Measurements from ENCODE around the gene SYT7. TPM values are rescaled to one million over a fixed set of nuclear protein-coding genes. Genes with fewer than 3 reads are reported as not detected.

Gene SYT7
- total RNA-seq, 1 experiment from 2014 or later, result 2.5 TPM

DNA sequence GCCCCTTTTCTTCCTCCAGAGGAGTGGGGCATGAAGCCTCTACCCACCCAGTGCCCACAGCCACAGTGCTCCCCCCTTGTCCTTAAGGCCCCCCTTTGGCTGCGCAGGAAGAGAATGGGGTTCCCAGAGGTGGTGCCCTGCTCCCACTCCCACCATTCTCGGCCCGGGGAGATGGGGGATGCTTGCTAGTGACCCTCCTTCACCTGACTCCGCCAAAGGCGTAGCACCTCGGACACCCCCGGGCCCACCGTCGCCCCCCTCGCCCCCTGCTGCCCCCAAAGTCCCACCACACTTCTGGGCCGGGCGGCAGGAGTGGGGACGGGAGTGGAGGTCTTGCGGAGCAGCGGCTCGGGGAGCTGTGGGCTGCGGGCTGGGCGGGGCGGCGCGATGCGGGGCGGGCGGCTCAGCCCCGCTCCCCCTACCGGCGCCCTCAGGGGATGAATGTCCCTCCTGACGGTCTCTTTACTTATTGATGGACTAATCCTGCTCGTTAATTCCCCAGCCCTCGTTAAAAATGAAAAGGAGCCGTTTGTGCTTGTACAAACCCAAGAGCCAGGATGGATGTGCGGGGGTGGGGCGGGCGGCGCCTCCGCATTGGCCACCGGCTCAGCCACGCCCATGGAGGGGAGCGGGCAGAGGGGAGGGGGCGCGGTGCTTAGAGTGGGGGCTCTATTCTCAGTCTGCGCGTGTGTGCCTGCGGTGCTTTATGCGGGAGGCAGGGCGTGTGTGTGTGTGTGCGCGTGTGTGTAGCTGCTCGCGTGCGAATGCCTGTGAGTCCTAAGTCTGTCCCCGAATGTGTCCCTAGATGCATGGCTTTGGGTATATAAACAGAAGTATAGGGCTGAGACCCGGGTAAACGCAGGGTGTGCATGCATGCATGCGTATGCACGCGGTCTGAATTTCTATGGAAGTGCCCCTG lies 25.6 kb downstream of the SYT7 start:
- Histone ChIP-seq H3K36me3 (ENCODE audit: control insufficient read depth, insufficient read depth, low read length) (no peaks in the 10 kb centered on the region), H3K27ac (ENCODE audit: low read length) (no peak overlapping the region), H3K9me3 (ENCODE audit: control insufficient read depth, insufficient read depth, low read depth, low read length) (no peaks in the 10 kb centered on the region), H3K4me1 (ENCODE audit: control insufficient read depth, insufficient read depth, low read length) (peaks cover 11% of the 10 kb centered on the region), H3K4me3 (ENCODE audit: low read depth in 2 of 2, low read length in 2 of 2) (peak overlapping the region; percentile 14; a peak in 1 of 4 replicates), H3K27me3 (ENCODE audit: control insufficient read depth, insufficient read depth, low read length) (peaks cover 2% of the 10 kb centered on the region; the same call in 1 of the 2 replicates)
- TF ChIP-seq SIN3A (IDR thresholded peaks at IDR 0.05; ENCODE audit: borderline replicate concordance, insufficient read depth, low read depth, low read length), result no peak
- TF ChIP-seq POLR2AphosphoS5 (IDR thresholded peaks at IDR 0.05; ENCODE audit: low read depth, low read length), result no peak
- TF ChIP-seq, protein P1, sequence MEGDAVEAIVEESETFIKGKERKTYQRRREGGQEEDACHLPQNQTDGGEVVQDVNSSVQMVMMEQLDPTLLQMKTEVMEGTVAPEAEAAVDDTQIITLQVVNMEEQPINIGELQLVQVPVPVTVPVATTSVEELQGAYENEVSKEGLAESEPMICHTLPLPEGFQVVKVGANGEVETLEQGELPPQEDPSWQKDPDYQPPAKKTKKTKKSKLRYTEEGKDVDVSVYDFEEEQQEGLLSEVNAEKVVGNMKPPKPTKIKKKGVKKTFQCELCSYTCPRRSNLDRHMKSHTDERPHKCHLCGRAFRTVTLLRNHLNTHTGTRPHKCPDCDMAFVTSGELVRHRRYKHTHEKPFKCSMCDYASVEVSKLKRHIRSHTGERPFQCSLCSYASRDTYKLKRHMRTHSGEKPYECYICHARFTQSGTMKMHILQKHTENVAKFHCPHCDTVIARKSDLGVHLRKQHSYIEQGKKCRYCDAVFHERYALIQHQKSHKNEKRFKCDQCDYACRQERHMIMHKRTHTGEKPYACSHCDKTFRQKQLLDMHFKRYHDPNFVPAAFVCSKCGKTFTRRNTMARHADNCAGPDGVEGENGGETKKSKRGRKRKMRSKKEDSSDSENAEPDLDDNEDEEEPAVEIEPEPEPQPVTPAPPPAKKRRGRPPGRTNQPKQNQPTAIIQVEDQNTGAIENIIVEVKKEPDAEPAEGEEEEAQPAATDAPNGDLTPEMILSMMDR (IDR thresholded peaks at IDR 0.05), result no peak; the same call in 1 of the 2 replicates
- TF ChIP-seq, protein P2, sequence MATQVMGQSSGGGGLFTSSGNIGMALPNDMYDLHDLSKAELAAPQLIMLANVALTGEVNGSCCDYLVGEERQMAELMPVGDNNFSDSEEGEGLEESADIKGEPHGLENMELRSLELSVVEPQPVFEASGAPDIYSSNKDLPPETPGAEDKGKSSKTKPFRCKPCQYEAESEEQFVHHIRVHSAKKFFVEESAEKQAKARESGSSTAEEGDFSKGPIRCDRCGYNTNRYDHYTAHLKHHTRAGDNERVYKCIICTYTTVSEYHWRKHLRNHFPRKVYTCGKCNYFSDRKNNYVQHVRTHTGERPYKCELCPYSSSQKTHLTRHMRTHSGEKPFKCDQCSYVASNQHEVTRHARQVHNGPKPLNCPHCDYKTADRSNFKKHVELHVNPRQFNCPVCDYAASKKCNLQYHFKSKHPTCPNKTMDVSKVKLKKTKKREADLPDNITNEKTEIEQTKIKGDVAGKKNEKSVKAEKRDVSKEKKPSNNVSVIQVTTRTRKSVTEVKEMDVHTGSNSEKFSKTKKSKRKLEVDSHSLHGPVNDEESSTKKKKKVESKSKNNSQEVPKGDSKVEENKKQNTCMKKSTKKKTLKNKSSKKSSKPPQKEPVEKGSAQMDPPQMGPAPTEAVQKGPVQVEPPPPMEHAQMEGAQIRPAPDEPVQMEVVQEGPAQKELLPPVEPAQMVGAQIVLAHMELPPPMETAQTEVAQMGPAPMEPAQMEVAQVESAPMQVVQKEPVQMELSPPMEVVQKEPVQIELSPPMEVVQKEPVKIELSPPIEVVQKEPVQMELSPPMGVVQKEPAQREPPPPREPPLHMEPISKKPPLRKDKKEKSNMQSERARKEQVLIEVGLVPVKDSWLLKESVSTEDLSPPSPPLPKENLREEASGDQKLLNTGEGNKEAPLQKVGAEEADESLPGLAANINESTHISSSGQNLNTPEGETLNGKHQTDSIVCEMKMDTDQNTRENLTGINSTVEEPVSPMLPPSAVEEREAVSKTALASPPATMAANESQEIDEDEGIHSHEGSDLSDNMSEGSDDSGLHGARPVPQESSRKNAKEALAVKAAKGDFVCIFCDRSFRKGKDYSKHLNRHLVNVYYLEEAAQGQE (IDR thresholded peaks at IDR 0.05; ENCODE audit: insufficient read depth in 1 of 2, low read depth in 2 of 2, low read length in 1 of 2), result no peak
- TF ChIP-seq TCF7L2 (IDR thresholded peaks at IDR 0.05; ENCODE audit: low read depth, low read length), result no peak
- intact Hi-C loops (cut with micrococcal nuclease; ENCODE audit: unreplicated experiment), result no loop called here
- ChIA-PET CTCF (interaction anchor here (0.6 kb wide), 1 partner anchor 59 kb away, joined by 7 read pairs; no protein-coding TSS in a partner anchor), POLR2A (no interaction called here)
- in situ Hi-C loops (cut with HindIII; ENCODE audit: low pct_unique_long_range_greater_than_20kb, low sequenced_read_pairs), result no loop called here
- BruUV-seq (replicated peaks), result no TSS peak
- no peak for DNase-seq (ENCODE audit: low read depth, low spot score)
- peak; percentile 24 for ATAC-seq

GRCh38 chr11:61554172-61554988 lies 26.5 kb downstream of the SYT7 start:
- DNase-seq (ENCODE audit: low read depth, low spot score) (no peak), ATAC-seq (no peak)
- H3K4me1 ChIP-seq (ENCODE audit: control insufficient read depth, insufficient read depth, low read length), result peaks cover 11% of the 10 kb centered on the region
- CTCF ChIA-PET, result interaction anchor here (0.6 kb wide), 1 partner anchor 59 kb away, joined by 7 read pairs; no protein-coding TSS in a partner anchor
- intact Hi-C loops (cut with micrococcal nuclease; ENCODE audit: unreplicated experiment) (no loop called here), in situ Hi-C loops (cut with HindIII; ENCODE audit: low pct_unique_long_range_greater_than_20kb, low sequenced_read_pairs) (no loop called here)
- POLR2A ChIA-PET, result no interaction called here
- BruUV-seq (replicated peaks), result no TSS peak
- no peak overlapping the region for H3K27ac ChIP-seq (ENCODE audit: low read length)
- H3K27me3 ChIP-seq (ENCODE audit: control insufficient read depth, insufficient read depth, low read length), result peaks cover 2% of the 10 kb centered on the region; the same call in 1 of the 2 replicates
- no peaks in the 10 kb centered on the region for H3K36me3 ChIP-seq (ENCODE audit: control insufficient read depth, insufficient read depth, low read length)
- H3K9me3 ChIP-seq (ENCODE audit: control insufficient read depth, insufficient read depth, low read depth, low read length), result no peaks in the 10 kb centered on the region
- H3K4me3 ChIP-seq (ENCODE audit: low read depth in 2 of 2, low read length in 2 of 2), result no peak overlapping the region
- no peak for TF ChIP-seq POLR2AphosphoS5 (IDR thresholded peaks at IDR 0.05; ENCODE audit: low read depth, low read length)
- TF ChIP-seq, protein P2 (IDR thresholded peaks at IDR 0.05; ENCODE audit: insufficient read depth in 1 of 2, low read depth in 2 of 2, low read length in 1 of 2), result no peak
- no peak for TF ChIP-seq SIN3A (IDR thresholded peaks at IDR 0.05; ENCODE audit: borderline replicate concordance, insufficient read depth, low read depth, low read length)
- no peak for TF ChIP-seq TCF7L2 (IDR thresholded peaks at IDR 0.05; ENCODE audit: low read depth, low read length)
- TF ChIP-seq, protein P1 (IDR thresholded peaks at IDR 0.05), result no peak
